Measurements from ENCODE around the gene PTTG2. TPM values are rescaled to one million over a fixed set of nuclear protein-coding genes. Genes with fewer than 3 reads are reported as not detected.

PTTG2 gene
- total RNA-seq, 2 donors from 2014 or later, result not detected

- Histone ChIP-seq H3K27ac (ENCODE audit: low read depth, low read length) (no peak overlapping the region), H3K4me3 (ENCODE audit: low read length) (no peak overlapping the region), H3K9ac (ENCODE audit: extremely low read depth, low read length, poor library complexity, severe bottlenecking) (no peak overlapping the region), H3K9me3 (ENCODE audit: control insufficient read depth, low read length) (no peaks in the 10 kb centered on the region), H3K36me3 (ENCODE audit: control insufficient read depth, insufficient read depth, low read length) (no peaks in the 10 kb centered on the region), H3K4me1 (ENCODE audit: control insufficient read depth, insufficient read depth, low read length) (no peaks in the 10 kb centered on the region), H3K27me3 (ENCODE audit: control insufficient read depth, insufficient read depth, low read length, poor library complexity, severe bottlenecking) (no peaks in the 10 kb centered on the region)
- H3K9me3 Mint-ChIP-seq, result peaks cover under 1% of the 10 kb centered on the region
- H3K36me3 Mint-ChIP-seq (ENCODE audit: low read depth), result no peaks in the 10 kb centered on the region
- DNase-seq, result no peak
- H3K27me3 Mint-ChIP-seq (ENCODE audit: insufficient read depth), result no peaks in the 10 kb centered on the region
- no peak for TF ChIP-seq CTCF (conservative IDR thresholded peaks at IDR 0.05)
- no peaks in the 10 kb centered on the region for H3K4me1 Mint-ChIP-seq
- H3K27ac Mint-ChIP-seq, result no peak overlapping the region
- no peak overlapping the region for H3K4me3 Mint-ChIP-seq
- 89 to 96% methylated on average over 7 to 9 of the region's 9 CpGs for WGBS, 2 experiments (ENCODE audit: insufficient coverage in 1 of 2, insufficient read length in 1 of 2)
These were observed 10.4 kb upstream of the PTTG2 start for GRCh38 chr4:37949636-37950426.

GRCh38 chr4:37951461-37952352, 8.5 kb upstream of the PTTG2 start:
- Histone ChIP-seq H3K4me3 (ENCODE audit: low read length) (no peak overlapping the region), H3K27me3 (ENCODE audit: control insufficient read depth, insufficient read depth, low read length, poor library complexity, severe bottlenecking) (no peaks in the 10 kb centered on the region), H3K4me1 (ENCODE audit: control insufficient read depth, insufficient read depth, low read length) (no peaks in the 10 kb centered on the region), H3K9me3 (ENCODE audit: control insufficient read depth, low read length) (no peaks in the 10 kb centered on the region), H3K36me3 (ENCODE audit: control insufficient read depth, insufficient read depth, low read length) (no peaks in the 10 kb centered on the region), H3K9ac (ENCODE audit: extremely low read depth, low read length, poor library complexity, severe bottlenecking) (no peak overlapping the region), H3K27ac (ENCODE audit: low read depth, low read length) (no peak overlapping the region)
- no peaks in the 10 kb centered on the region for H3K36me3 Mint-ChIP-seq (ENCODE audit: low read depth)
- no peak overlapping the region for H3K4me3 Mint-ChIP-seq
- no peak for TF ChIP-seq CTCF (conservative IDR thresholded peaks at IDR 0.05)
- H3K27ac Mint-ChIP-seq, result no peak overlapping the region
- no peaks in the 10 kb centered on the region for H3K27me3 Mint-ChIP-seq (ENCODE audit: insufficient read depth)
- WGBS, 2 experiments (ENCODE audit: insufficient coverage in 1 of 2, insufficient read length in 1 of 2), result 89 to 90% methylated on average over 9 to 10 of the region's 10 CpGs
- H3K9me3 Mint-ChIP-seq, result no peaks in the 10 kb centered on the region
- H3K4me1 Mint-ChIP-seq, result no peaks in the 10 kb centered on the region
- no peak for DNase-seq

- Histone ChIP-seq H3K27me3 (ENCODE audit: control insufficient read depth, insufficient read depth, low read length, poor library complexity, severe bottlenecking) (no peaks in the 10 kb centered on the region), H3K36me3 (ENCODE audit: control insufficient read depth, insufficient read depth, low read length) (no peaks in the 10 kb centered on the region), H3K4me3 (ENCODE audit: low read length) (no peak overlapping the region), H3K9me3 (ENCODE audit: control insufficient read depth, low read length) (no peaks in the 10 kb centered on the region), H3K27ac (ENCODE audit: low read depth, low read length) (no peak overlapping the region), H3K4me1 (ENCODE audit: control insufficient read depth, insufficient read depth, low read length) (no peaks in the 10 kb centered on the region), H3K9ac (ENCODE audit: extremely low read depth, low read length, poor library complexity, severe bottlenecking) (no peak overlapping the region)
- Mint-ChIP-seq H3K36me3 (ENCODE audit: low read depth) (no peaks in the 10 kb centered on the region), H3K4me1 (no peaks in the 10 kb centered on the region), H3K27ac (no peak overlapping the region), H3K4me3 (no peak overlapping the region), H3K27me3 (ENCODE audit: insufficient read depth) (no peaks in the 10 kb centered on the region), H3K9me3 (no peaks in the 10 kb centered on the region)
- no peak for DNase-seq
- TF ChIP-seq CTCF (conservative IDR thresholded peaks at IDR 0.05), result no peak
- WGBS, 2 experiments (ENCODE audit: insufficient coverage in 1 of 2, insufficient read length in 1 of 2), result 82 to 100% methylated on average over 1 of the region's 1 CpG
These were observed 7.0 kb upstream of the PTTG2 start for GRCh38 chr4:37953156-37953555.

All from endodermal cell (in vitro differentiated cells).